ENCODE measurements around the gene CLMP.
A peak's percentile ranks its signal among the peaks of the same experiment; 100 is the strongest.
"Not testable (repeated sequence)": the region's sequence is repeated elsewhere in the genome, so short reads cannot be mapped to it uniquely, and the experiment has no call there.

Gene CLMP

GRCh38 chr11:123217897-123218296, 22.8 kb upstream of the CLMP start:
- DNase-seq (ENCODE audit: low spot score) = no peak

- no peak for DNase-seq (ENCODE audit: low spot score)
These were observed 21.2 kb upstream of the CLMP start for GRCh38 chr11:123216249-123216648.

DNA sequence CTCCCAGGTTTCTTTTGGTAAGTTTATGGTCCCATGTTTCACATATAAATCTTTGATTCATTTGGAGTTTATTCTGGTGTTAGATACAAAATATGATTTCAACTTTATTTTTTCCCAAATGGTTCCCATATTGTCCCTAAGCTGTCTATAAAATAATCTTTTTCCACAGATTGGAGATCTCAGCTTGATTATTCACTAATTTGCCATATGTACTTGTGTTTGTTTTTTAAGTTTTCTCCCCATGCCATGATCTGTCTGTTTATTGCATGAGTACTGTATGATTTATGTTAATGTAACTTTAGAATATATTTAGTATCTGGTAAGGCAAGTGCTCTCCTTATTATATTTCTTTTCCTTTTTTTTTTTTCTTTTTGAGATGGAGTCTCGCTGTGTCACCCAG, 19.9 kb upstream of the CLMP start:
- DNase-seq (ENCODE audit: low spot score) = no peak

- no peak for DNase-seq (ENCODE audit: low spot score)
These were observed 19.3 kb upstream of the CLMP start for GRCh38 chr11:123214396-123214795.

DNA sequence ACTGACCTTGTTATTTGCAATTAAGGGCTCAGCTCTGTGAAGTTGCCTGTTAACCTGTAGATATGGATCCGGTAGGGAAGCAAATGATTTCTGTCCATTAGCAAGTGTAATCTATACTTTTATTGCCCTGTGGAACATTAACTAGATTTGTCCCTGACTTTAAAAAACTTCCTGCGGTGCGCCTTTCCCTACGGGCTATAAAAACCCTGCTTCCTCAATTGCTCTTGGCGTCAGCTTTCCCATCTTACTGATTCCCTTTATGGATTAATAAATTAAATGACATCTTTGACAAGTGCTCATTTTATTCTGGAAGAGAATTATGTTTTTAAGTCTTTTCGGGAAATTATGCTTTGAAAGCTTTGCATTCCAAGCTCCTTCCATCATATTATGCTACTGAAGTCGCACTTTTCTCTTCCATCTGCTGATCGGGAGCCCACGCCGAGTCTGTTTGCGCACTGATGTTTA, 18.3 kb upstream of the CLMP start:
- no peak for DNase-seq (ENCODE audit: low spot score)

GRCh38 chr11:123212406-123212805, 17.4 kb upstream of the CLMP start:
- no peak for DNase-seq (ENCODE audit: low spot score)

DNA sequence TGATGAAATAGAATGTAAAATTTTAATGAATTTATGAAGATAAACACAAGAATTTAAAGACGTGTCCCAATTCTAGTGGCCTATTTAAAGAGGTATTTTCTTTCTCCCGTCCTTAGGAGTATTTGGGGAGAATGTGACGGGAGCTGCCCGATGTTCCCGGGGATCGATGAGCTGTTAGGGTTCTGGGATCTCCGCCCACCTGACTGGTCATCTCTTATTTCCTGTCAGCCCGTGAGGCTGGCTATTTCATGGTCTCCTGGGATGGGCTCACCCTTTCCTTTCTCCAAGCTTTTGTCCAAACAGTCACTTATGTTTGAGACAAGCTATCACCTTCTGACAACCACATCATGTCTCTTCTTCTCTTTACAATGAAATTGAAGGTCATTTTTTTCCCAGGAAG, 16.9 kb upstream of the CLMP start:
- DNase-seq (ENCODE audit: low spot score) = no peak

GRCh38 chr11:123211149-123211852, 16.3 kb upstream of the CLMP start:
- DNase-seq (ENCODE audit: low spot score) = no peak

GRCh38 chr11:123209591-123209990, 14.5 kb upstream of the CLMP start:
- no peak for DNase-seq (ENCODE audit: low spot score)

DNA sequence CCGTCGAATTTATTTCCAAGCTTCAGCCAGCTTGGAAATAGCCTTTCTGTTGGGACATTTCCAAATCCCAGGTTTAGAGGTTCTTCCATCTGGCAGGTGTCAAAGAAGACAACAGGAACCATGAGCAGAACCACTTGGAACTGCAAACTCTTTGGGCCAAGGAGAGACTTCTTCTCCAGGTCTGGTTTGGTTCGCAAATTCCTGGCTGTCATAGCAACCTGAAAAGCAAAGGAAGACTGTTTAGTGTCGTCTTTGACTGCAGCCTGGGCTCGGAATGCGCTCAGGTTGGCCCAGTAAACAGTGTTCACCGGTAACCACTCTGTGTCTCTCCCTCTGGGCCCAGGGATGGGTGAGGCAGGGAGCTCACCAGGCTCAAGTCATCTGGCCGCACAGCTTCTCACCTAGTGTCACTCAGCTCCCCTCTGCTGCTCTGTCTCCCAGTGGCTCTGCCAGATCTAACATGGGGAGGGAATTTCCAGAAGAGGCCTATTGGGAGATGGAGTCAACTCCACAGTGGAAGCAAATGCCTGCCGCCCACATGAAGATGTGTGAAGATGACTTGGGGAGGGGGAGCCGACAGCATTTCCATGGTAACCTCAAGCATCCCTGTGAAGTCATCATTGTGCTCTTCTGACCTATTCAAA, 11.9 kb upstream of the CLMP start:
- DNase-seq (ENCODE audit: low spot score) = no peak

GRCh38 chr11:123206055-123206454, 11.0 kb upstream of the CLMP start:
- DNase-seq (ENCODE audit: low spot score) = not testable (repeated sequence)

GRCh38 chr11:123203934-123204333, 8.9 kb upstream of the CLMP start:
- DNase-seq (ENCODE audit: low spot score) = no peak

GRCh38 chr11:123203471-123203870, 8.4 kb upstream of the CLMP start:
- DNase-seq (ENCODE audit: low spot score) = no peak

DNA sequence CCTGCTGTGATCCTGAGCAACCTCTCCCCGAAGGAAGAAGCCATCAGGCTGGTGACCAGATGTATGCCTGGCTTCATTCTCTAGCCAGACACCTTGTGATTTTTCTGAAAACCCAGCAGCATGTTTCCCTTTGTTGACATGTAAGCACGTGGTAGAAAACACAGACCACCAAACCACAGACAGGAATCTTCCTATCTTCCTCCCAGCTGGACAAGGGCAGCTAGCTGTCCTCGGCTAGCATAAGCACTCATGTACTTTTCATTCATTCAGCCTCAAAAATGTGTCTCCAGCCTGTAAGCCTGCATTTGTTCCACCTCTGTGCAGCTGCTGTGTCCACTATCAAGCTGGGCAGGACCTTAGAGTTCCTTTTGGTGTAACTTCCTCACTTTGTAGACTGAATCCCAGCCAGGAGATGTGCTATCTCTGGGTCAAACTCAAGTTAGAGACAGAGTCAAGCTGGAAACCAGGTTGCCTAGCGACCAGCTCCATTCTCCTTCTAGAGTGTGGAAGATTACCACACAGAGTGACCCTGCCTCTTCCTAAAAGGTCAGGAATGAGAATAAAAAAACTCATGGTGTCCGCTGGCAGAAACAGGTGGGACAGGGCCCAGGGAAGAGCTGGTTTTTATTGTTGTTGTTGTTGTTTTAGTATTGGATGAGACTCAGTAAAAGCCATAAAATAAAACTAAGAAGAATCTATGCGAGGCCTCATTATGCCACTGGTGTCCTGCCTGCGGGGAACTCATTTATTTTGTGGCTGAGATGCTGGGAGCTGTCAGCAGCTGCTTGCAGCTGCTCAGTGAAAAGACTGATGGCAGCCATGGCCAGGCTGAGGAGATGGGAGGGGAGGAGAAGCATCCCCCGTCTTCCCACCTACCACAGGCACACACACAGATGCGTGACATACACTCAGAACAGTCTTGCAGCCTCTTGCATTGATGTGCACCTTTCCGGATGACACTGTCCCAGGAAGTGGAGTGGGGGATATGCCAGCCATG, 7.4 kb upstream of the CLMP start:
- DNase-seq (ENCODE audit: low spot score) = no peak

DNA sequence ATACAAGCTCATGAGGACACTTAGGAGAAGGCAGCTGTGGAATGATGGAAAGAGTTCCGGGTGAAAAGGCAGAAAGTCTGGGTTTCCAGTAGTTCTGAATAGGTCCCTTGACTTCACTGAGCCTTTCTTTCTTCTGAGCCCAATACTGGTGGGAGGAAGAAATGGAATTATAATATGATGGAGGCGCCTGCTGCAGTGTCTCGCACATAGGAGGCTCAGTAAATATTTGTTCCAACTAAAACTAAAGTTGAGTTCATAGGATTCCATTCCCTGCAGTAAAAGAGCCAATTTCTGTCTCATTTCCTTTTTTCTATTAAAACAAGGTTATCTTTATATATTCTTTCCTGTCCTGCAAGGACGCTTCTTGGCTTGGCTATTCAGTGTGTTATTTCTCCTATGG, 5.2 kb upstream of the CLMP start:
- no peak for DNase-seq (ENCODE audit: low spot score)

DNA sequence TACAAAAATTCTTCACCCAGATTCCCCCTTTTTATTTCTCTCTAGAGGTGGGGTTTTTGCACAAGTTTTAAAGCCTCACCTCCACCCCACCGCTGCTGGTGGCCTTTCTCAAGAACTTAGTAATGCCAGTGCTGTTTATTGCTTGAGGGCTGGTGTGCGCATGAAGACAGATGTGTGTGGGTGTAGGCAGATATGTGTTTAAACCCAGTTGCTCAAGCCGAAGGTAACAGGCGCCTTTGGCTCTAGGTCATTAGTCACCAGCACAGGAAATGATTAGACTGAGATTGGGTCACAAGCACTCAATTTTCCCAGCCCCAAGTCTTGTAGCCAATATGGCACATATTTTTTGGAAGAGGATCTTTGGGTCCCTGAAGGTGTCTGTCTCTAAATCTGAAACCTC, 2.7 kb upstream of the CLMP start:
- DNase-seq (ENCODE audit: low spot score) = no peak

- DNase-seq (ENCODE audit: low spot score) = peak; percentile 43
These were observed 1.1 kb upstream of the CLMP start for GRCh38 chr11:123196060-123196714.

GRCh38 chr11:123194337-123195187, 486 bp downstream of the CLMP start:
- peak; percentile 47 for DNase-seq (ENCODE audit: low spot score)

DNA sequence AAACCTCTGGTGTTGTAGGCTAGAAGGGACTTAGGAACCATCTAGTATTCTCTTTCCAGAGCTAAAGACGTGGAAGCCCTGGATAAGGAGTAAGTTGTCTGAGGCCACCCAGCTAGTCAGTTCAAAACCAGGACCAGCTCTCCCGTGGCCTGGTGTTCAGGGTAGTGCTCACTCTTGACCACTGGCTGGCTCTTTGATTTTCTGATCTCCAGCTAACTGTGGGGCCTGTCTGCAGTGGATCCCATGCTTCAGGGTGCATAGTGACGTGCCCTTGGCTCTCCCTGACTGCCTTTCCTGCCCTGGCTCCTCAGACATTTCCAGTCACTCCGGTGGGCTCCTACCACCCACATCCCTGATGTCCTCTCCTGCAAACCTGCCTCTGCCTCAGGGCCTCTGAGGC, 1.3 kb downstream of the CLMP start:
- no peak for DNase-seq (ENCODE audit: low spot score)

GRCh38 chr11:123191939-123192338, 3.1 kb downstream of the CLMP start:
- no peak for DNase-seq (ENCODE audit: low spot score)

GRCh38 chr11:123190518-123190917, 4.5 kb downstream of the CLMP start:
- DNase-seq (ENCODE audit: low spot score) = no peak

All from iPS-NIHi11 (cell line).